DLD1 (cell line): ENCODE data around the gene IMMP2L.
"Not testable (repeated sequence)": the region's sequence is repeated elsewhere in the genome, so short reads cannot be mapped to it uniquely, and the experiment has no call there.

Experiments used
- in situ Hi-C: cut with HindIII; loops from 2 replicates; pipeline ENCODE4 v1.10.0; 2017; ENCODE audit warnings: low sequenced_read_pairs

IMMP2L gene

GRCh38 chr7:111470998-111471397 lies 91.3 kb downstream of the IMMP2L start:
- in situ Hi-C loops = no loop called here

DNA sequence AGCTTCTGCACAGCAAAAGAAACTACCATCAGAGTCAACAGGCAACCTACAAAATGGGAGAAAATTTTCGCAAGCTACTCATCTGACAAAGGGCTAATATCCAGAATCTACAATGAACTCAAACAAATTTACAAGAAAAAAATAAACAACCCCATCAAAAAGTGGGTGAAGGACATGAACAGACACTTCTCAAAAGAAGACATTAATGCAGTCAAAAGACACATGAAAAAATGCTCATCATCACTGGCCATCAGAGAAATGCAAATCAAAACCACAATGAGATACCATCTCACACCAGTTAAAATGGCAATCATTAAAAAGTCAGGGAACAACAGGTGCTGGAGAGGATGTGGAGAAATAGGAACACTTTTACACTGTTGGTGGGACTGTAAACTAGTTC lies 92.4 kb downstream of the IMMP2L start:
- in situ Hi-C loops = not testable (repeated sequence)

GRCh38 chr7:111465774-111466173 lies 96.5 kb downstream of the IMMP2L start:
- in situ Hi-C loops = not testable (repeated sequence)

GRCh38 chr7:111460695-111461094 lies 101.6 kb downstream of the IMMP2L start:
- in situ Hi-C loops = no loop called here

- in situ Hi-C loops = no loop called here
These were observed 102.5 kb downstream of the IMMP2L start for GRCh38 chr7:111459757-111460280.

DNA sequence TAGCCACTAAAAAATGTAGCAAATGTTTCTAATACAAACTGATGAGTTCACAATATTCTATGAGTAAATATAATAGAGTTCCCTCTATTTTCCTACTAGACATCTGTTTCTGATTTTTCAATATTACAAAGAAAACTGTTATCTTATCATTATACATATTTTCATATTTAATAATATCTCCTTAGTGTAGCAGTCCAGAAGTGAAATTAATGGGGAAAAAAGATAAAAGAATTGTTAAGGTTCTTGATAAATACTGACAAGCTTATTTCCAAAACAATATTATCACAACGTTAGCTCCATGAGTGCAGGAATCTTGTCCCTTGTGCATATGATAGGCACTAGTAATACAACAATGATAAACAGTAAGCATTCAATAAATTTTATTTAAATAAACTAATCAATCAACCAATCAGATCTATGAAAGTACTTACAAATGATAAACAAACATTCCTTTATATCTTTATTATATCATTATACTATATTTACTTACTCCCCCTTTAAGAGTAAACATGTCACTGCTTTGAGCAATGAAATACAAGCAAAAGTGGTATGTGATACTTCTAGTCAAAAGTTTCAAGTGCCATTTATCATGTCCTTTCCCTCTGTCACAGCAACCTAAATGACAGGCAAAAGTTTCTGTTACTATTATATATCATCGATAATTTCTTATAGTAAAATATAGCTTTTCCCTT lies 103.1 kb downstream of the IMMP2L start:
- in situ Hi-C loops = no loop called here

DNA sequence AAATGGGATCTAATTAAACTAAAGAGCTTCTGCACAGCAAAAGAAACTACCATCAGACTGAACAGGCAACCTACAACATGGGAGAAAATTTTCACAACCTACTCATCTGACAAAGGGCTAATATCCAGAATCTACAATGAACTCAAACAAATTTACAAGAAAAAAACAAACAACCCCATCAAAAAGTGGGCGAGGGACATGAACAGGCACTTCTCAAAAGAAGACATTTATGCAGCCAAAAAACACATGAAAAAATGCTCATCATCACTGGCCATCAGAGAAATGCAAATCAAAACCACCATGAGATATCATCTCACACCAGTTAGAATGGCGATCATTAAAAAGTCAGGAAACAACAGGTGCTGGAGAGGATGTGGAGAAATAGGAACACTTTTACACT lies 111.6 kb downstream of the IMMP2L start:
- in situ Hi-C loops = not testable (repeated sequence)

- in situ Hi-C loops = not testable (repeated sequence)
These were observed 114.8 kb downstream of the IMMP2L start for GRCh38 chr7:111447502-111447901.

DNA sequence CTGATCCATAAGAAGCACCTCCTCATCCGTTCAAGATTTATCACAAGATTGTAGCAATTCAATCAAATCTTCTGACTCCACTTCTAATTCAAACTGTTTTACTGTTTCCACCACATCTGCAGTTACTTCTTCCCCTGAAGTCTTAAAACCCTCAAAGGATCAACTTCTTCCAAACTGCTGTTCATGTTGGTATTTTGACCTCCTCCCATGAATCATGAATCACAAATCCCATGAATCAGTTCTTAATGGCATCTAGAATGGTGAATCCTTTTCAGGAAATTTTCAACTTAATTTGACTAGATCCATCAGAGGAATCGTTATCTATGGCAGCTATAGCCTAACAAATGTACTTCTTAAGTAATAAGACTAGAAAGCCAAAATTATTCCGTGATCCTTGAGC lies 122.3 kb downstream of the IMMP2L start:
- in situ Hi-C loops = no loop called here

DNA sequence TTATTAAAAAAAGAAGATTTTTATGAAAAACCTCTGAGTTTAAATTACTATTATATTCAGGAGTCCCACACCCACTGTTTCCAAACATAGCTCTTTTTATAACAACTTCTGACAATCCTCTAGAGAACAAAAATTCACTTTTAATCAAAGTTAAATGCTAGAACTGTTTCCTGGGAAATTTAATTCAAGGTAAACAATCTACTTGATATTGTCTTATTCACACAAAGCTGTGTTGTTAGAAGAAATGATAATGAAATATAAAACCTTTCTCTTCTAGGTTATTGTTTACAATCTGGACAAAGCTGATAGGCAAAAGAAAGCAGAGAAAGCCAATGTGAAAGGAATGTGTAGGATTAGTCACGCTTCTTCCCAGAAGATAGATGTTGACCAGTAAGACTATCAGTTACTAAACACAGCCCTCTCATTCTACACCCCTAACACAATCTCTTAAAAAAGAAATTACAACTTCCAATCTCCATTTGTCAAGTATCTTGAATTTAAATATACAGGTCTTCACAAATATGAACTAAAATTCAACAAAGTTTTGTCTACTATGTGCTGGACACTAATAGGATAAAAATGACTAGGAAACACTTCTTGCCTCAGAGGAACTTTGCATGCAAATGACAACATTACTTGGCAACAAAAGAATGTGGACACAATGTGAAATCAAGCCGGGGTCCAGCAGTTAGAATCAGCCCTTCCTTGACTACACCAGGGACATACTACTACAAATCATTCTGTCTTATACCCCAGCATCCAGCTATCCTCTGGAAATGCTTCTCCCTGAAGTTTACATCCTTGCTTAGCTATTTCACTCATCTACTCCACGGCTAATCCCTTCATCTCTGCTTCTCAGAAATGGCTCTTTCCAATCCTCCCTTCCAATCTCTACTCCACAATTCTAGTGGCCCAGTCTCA lies 123.7 kb downstream of the IMMP2L start:
- in situ Hi-C loops = no loop called here

- in situ Hi-C loops = no loop called here
These were observed 124.6 kb downstream of the IMMP2L start for GRCh38 chr7:111437736-111438135.

GRCh38 chr7:111436608-111437007 lies 125.7 kb downstream of the IMMP2L start:
- in situ Hi-C loops = no loop called here

GRCh38 chr7:111433426-111433825 lies 128.9 kb downstream of the IMMP2L start:
- in situ Hi-C loops = no loop called here

GRCh38 chr7:111429781-111430180 lies 132.5 kb downstream of the IMMP2L start:
- in situ Hi-C loops = no loop called here

GRCh38 chr7:111424768-111425167 lies 137.5 kb downstream of the IMMP2L start:
- in situ Hi-C loops = no loop called here

GRCh38 chr7:111414374-111414773 lies 147.9 kb downstream of the IMMP2L start:
- in situ Hi-C loops = no loop called here

GRCh38 chr7:111413739-111414138 lies 148.6 kb downstream of the IMMP2L start:
- in situ Hi-C loops = no loop called here

DNA sequence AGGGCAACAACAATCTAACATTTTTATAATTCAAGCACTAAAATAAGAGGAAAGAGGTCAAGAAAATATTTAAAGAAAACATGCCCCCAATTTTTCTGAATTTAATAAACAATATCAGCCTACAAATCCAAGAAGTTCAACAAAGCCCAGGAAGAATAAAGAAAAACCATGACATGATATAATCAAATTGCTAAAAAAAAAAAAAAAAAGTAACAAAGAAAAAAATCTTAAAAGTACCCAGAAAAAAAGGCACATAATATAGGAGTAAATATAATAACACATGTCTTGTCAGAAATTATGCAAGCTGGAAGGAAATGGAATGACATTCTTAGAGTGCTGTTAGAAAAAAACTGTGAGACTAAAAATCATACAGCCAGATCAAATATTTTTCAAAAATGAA lies 151.4 kb downstream of the IMMP2L start:
- in situ Hi-C loops = no loop called here

- in situ Hi-C loops = no loop called here
These were observed 152.4 kb downstream of the IMMP2L start for GRCh38 chr7:111409714-111410422.

- in situ Hi-C loops = no loop called here
These were observed 153.6 kb downstream of the IMMP2L start for GRCh38 chr7:111408724-111409123.

- in situ Hi-C loops = no loop called here
These were observed 155.0 kb downstream of the IMMP2L start for GRCh38 chr7:111407258-111407657.
